GM23338 (cell line): ENCODE data around the gene NIM1K. TPM values are rescaled to one million over a fixed set of nuclear protein-coding genes. Genes with fewer than 3 reads are reported as not detected.

Source experiments
- ATAC-seq: fragments of 200-7000 bp; cut with Tn5 transposase; 3 replicates; pipeline ENCODE4 v1.9.1; 2020
- DNase-seq: peaks from one replicate; pipeline ENCODE4 v3.0.0-alpha.2; 2015; ENCODE audit warnings: low spot score
- H2AFZ ChIP-seq: fragments of 200-600 bp; sonication (generic); 2 replicates; pipeline ENCODE4 v1.8.0; 2016; ENCODE audit warnings: antibody characterized with exemption, mild to moderate bottlenecking, moderate library complexity
- H3F3A ChIP-seq: fragments of 200-600 bp; sonication (generic); replicated peaks from 2 replicates; pipeline ENCODE4 v1.8.0; 2017; ENCODE audit warnings: antibody characterized with exemption, mixed run types, low read depth
- H3K27ac ChIP-seq: fragments of 200-600 bp; sonication (generic); 2 replicates; pipeline ENCODE4 v1.6.1; 2016; ENCODE audit warnings: low read depth
- H3K27me3 ChIP-seq: fragments of 200-600 bp; sonication (generic); 2 replicates; pipeline ENCODE4 v1.8.0; 2016; ENCODE audit warnings: mild to moderate bottlenecking, mixed run types, moderate library complexity; ENCODE audit not compliant: insufficient read depth
- H3K36me3 ChIP-seq: fragments of 200-600 bp; sonication (generic); 2 replicates; pipeline ENCODE4 v1.8.0; 2016; ENCODE audit warnings: mild to moderate bottlenecking; ENCODE audit not compliant: insufficient read depth
- H3K4me1 ChIP-seq: fragments of 200-600 bp; sonication (generic); 2 replicates; pipeline ENCODE4 v1.8.0; 2016; ENCODE audit warnings: mild to moderate bottlenecking, moderate library complexity; ENCODE audit not compliant: insufficient read depth
- H3K4me2 ChIP-seq: fragments of 200-600 bp; sonication (generic); 2 replicates; pipeline ENCODE4 v1.7.1; 2017; ENCODE audit warnings: mixed run types
- H3K4me3 ChIP-seq: fragments of 200-600 bp; sonication (generic); 2 replicates; pipeline ENCODE4 v1.6.1; 2016; ENCODE audit warnings: mixed run types
- H3K79me2 ChIP-seq: fragments of 200-600 bp; sonication (generic); replicated peaks from 2 replicates; pipeline ENCODE4 v1.8.0; 2017; ENCODE audit warnings: mild to moderate bottlenecking; ENCODE audit not compliant: insufficient read depth
- H3K9me2 ChIP-seq: fragments of 200-600 bp; sonication (generic); 2 replicates; pipeline ENCODE4 v1.8.0; 2017; ENCODE audit not compliant: insufficient read depth
- H4K20me1 ChIP-seq: fragments of 200-600 bp; sonication (generic); replicated peaks from 2 replicates; pipeline ENCODE4 v1.8.0; 2017; ENCODE audit warnings: mild to moderate bottlenecking; ENCODE audit not compliant: insufficient read depth
- H3K27ac Mint-ChIP-seq: 2 replicates; pipeline ENCODE4 v1.8.0; 2020; ENCODE audit warnings: inconsistent platforms, mild to moderate bottlenecking, moderate library complexity, mixed read lengths
- H3K27me3 Mint-ChIP-seq: 3 replicates; pipeline ENCODE4 v1.8.0; 2022; ENCODE audit warnings: low read depth, mild to moderate bottlenecking, moderate library complexity, mixed read lengths, inconsistent platforms; ENCODE audit not compliant: insufficient read depth, poor library complexity
- H3K36me3 Mint-ChIP-seq: 3 replicates; pipeline ENCODE4 v1.8.0; 2021; ENCODE audit warnings: low read depth, mild to moderate bottlenecking, inconsistent platforms, moderate library complexity, mixed read lengths
- H3K4me1 Mint-ChIP-seq: 3 replicates; pipeline ENCODE4 v1.8.0; 2020; ENCODE audit warnings: mild to moderate bottlenecking, inconsistent platforms, mixed read lengths
- H3K4me3 Mint-ChIP-seq: 3 replicates; pipeline ENCODE4 v1.8.0; 2021; ENCODE audit warnings: moderate library complexity, mild to moderate bottlenecking, inconsistent platforms, mixed read lengths
- H3K9me3 Mint-ChIP-seq: 3 replicates; pipeline ENCODE4 v1.8.0; 2020; ENCODE audit warnings: moderate library complexity, mild to moderate bottlenecking, inconsistent platforms, mixed read lengths
- CREB1 ChIP-seq: fragments of 250-450 bp; sonication (Bioruptor Pico); IDR thresholded peaks from 2 replicates; pipeline ENCODE4 v1.5.0; 2020; ENCODE audit warnings: low read depth, mild to moderate bottlenecking, moderate library complexity
- CTCF ChIP-seq, 2 experiments: fragments of 200-600 bp in 1 of 2; sonication (generic) in 1 of 2; conservative IDR thresholded peaks; 2 replicates each; pipeline versions ENCODE4 v1.5.1 to v1.6.1; 2016 to 2017; ENCODE audit warnings: antibody characterized with exemption in 2 of 2, low read depth in 2 of 2, mild to moderate bottlenecking in 2 of 2, moderate library complexity in 1 of 2
- EZH2 ChIP-seq: fragments of 200-600 bp; sonication (generic); IDR thresholded peaks from one replicate; pipeline ENCODE4 v1.8.0; 2017; ENCODE audit warnings: antibody characterized with exemption, mild to moderate bottlenecking, low read depth; ENCODE audit not compliant: unreplicated experiment
- EZH2phosphoT487 ChIP-seq: fragments of 200-600 bp; sonication (generic); IDR thresholded peaks from one replicate; pipeline ENCODE4 v1.8.1; 2018; ENCODE audit warnings: antibody characterized with exemption; ENCODE audit not compliant: unreplicated experiment
- JUNB ChIP-seq: IDR thresholded peaks from one replicate; pipeline ENCODE4 v1.6.1; 2016; ENCODE audit warnings: antibody characterized with exemption; ENCODE audit not compliant: unreplicated experiment
- NANOG ChIP-seq: IDR thresholded peaks from 2 replicates; pipeline ENCODE4 v1.6.1; 2016; ENCODE audit warnings: antibody characterized with exemption, borderline replicate concordance
- POLR2AphosphoS5 ChIP-seq: IDR thresholded peaks from 2 replicates; pipeline ENCODE4 v1.6.1; 2016; ENCODE audit warnings: antibody characterized with exemption, low read depth
- STAT1 ChIP-seq: IDR thresholded peaks from one replicate; pipeline ENCODE4 v1.6.1; 2016; ENCODE audit warnings: antibody characterized with exemption; ENCODE audit not compliant: unreplicated experiment
- ZNF114 ChIP-seq: fragments of 250-450 bp; sonication (Bioruptor Pico); IDR thresholded peaks from 2 replicates; pipeline ENCODE4 v1.5.0; 2020; ENCODE audit warnings: mild to moderate bottlenecking, moderate library complexity
- ZNF331 ChIP-seq: fragments of 250-450 bp; sonication (Bioruptor Pico); IDR thresholded peaks from 2 replicates; pipeline ENCODE4 v1.5.0; 2020; ENCODE audit warnings: low read depth, mild to moderate bottlenecking, moderate library complexity
- ZNF462 ChIP-seq: fragments of 250-450 bp; sonication (Bioruptor Pico); IDR thresholded peaks from 2 replicates; pipeline ENCODE4 v1.5.0; 2020; ENCODE audit warnings: mild to moderate bottlenecking, moderate library complexity
- polyA plus RNA-seq: library from polyadenylated mRNA; unstranded; fragments of >200 nt; fragmentation: Nextera tagmentation; extraction: Ambion mirVana; gene quantifications from 2 replicates; pipeline ENCODE4 v1.2.1, GENCODE V29; 2016
- total RNA-seq: library from RNA; depleted of rRNA; stranded (reverse); fragments of >200 nt; shearing (Covaris generic); gene quantifications from 2 replicates; pipeline ENCODE4 v1.2.3, GENCODE V29; 2014
- TF ChIP-seq, protein P1 (sequence below): IDR thresholded peaks from 2 replicates; pipeline ENCODE4 v1.6.1; 2016; ENCODE audit warnings: antibody characterized with exemption

Gene NIM1K
- total and polyA plus RNA-seq, 2 experiments from 2014 or later = not detected

GRCh38 chr5:43316421-43316820 is 124.4 kb downstream of the NIM1K start:
- peaks cover 10% of the 10 kb centered on the region for H3K4me1 ChIP-seq
- ATAC-seq (no peak), DNase-seq (no peak)
- H3K36me3 Mint-ChIP-seq = peaks cover 15% of the 10 kb centered on the region; the same call in 2 of the 3 replicates
- H3K27me3 Mint-ChIP-seq = peaks cover 7% of the 10 kb centered on the region
- no peak overlapping the region for H3K4me2 ChIP-seq
- no peak overlapping the region for H3K27ac Mint-ChIP-seq
- no peaks in the 10 kb centered on the region for H3F3A ChIP-seq
- H3K79me2 ChIP-seq = peaks cover 19% of the 10 kb centered on the region
- no peak overlapping the region for H3K4me3 Mint-ChIP-seq
- H3K9me3 Mint-ChIP-seq = peaks cover 4% of the 10 kb centered on the region; the same call in 2 of the 3 replicates
- no peak overlapping the region for H3K27ac ChIP-seq
- no peaks in the 10 kb centered on the region; the same call in 1 of the 2 replicates for H3K36me3 ChIP-seq
- no peak for TF ChIP-seq CREB1 (CRISPR knock-in tag)
- no peaks in the 10 kb centered on the region for H3K27me3 ChIP-seq
- H3K9me2 ChIP-seq = peaks cover 15% of the 10 kb centered on the region
- no peak overlapping the region for H2AFZ ChIP-seq
- H4K20me1 ChIP-seq = peaks cover 13% of the 10 kb centered on the region
- H3K4me1 Mint-ChIP-seq = peaks cover 20% of the 10 kb centered on the region
- no peak overlapping the region for H3K4me3 ChIP-seq

DNA sequence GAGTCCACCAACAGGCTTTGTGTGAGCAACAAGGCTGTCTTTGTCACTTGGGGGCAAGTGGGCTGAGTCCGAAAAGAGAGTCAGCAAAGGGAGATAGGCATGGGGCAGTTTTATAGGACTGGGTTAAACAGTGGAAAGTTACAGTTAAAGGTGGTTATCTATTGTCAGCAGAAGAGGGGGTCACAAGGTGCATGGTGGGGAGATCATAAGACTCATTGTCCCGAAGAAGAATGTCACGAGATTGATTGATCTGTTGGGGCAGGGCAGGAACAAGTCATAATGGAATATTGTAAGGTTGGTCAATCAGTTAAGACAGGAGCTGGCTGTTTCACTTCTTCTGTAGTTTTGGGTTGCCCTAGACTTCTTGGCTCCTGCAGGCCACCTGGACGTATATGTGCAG is 128.8 kb downstream of the NIM1K start:
- no peaks in the 10 kb centered on the region for H3F3A ChIP-seq
- Mint-ChIP-seq H3K9me3 (no peaks in the 10 kb centered on the region), H3K4me3 (no peak overlapping the region), H3K36me3 (no peaks in the 10 kb centered on the region), H3K4me1 (no peaks in the 10 kb centered on the region), H3K27ac (no peak overlapping the region), H3K27me3 (peaks cover 3% of the 10 kb centered on the region)
- no peak overlapping the region for H3K4me3 ChIP-seq
- H3K79me2 ChIP-seq = no peaks in the 10 kb centered on the region
- H3K4me1 ChIP-seq = no peaks in the 10 kb centered on the region
- H3K27me3 ChIP-seq = no peaks in the 10 kb centered on the region
- H3K9me2 ChIP-seq = 0 out of 2 replicates have a peak, but pooled peaks cover 7% of the 10 kb centered on the region
- ATAC-seq (no peak), DNase-seq (no peak)
- no peaks in the 10 kb centered on the region for H4K20me1 ChIP-seq
- no peak overlapping the region for H2AFZ ChIP-seq
- no peak overlapping the region for H3K4me2 ChIP-seq
- H3K36me3 ChIP-seq = no peaks in the 10 kb centered on the region
- H3K27ac ChIP-seq = no peak overlapping the region
- TF ChIP-seq ZNF331 (CRISPR knock-in tag) (no peak), STAT1 (no peak), ZNF462 (CRISPR knock-in tag) (no peak), EZH2phosphoT487 (no peak), POLR2AphosphoS5 (no peak), ZNF114 (CRISPR knock-in tag) (no peak), JUNB (no peak), EZH2 (no peak), NANOG (no peak), CTCF (conservative IDR thresholded peaks at IDR 0.05; ENCODE audit: low read depth in 2 of 2) (no peak), CREB1 (CRISPR knock-in tag) (no peak)
- TF ChIP-seq, protein P1, sequence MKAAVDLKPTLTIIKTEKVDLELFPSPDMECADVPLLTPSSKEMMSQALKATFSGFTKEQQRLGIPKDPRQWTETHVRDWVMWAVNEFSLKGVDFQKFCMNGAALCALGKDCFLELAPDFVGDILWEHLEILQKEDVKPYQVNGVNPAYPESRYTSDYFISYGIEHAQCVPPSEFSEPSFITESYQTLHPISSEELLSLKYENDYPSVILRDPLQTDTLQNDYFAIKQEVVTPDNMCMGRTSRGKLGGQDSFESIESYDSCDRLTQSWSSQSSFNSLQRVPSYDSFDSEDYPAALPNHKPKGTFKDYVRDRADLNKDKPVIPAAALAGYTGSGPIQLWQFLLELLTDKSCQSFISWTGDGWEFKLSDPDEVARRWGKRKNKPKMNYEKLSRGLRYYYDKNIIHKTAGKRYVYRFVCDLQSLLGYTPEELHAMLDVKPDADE = no peak
